ENCODE results near the gene PLAAT3.

DNA sequence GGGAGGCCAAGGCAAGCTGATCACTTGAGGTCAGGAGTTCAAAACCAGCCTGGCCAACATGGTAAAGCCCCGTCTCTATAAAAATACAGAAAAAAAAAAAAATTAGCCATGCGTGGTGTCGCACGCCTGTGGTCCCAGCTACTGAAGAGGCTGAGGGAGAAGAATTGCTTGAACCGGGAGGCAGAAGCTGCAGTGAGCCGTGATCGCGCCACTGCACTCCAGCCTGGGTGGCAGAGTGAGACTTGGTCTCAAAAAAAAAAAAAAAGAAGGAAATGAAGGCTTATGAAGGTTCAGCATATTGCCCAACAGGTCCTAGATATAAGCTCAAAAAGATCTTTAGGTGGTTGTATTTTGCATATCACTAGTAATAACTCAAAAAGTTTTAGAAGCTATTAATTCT, 46.7 kb upstream of the PLAAT3 start:
- TF ChIP-seq, protein P1, sequence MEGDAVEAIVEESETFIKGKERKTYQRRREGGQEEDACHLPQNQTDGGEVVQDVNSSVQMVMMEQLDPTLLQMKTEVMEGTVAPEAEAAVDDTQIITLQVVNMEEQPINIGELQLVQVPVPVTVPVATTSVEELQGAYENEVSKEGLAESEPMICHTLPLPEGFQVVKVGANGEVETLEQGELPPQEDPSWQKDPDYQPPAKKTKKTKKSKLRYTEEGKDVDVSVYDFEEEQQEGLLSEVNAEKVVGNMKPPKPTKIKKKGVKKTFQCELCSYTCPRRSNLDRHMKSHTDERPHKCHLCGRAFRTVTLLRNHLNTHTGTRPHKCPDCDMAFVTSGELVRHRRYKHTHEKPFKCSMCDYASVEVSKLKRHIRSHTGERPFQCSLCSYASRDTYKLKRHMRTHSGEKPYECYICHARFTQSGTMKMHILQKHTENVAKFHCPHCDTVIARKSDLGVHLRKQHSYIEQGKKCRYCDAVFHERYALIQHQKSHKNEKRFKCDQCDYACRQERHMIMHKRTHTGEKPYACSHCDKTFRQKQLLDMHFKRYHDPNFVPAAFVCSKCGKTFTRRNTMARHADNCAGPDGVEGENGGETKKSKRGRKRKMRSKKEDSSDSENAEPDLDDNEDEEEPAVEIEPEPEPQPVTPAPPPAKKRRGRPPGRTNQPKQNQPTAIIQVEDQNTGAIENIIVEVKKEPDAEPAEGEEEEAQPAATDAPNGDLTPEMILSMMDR (IDR thresholded peaks at IDR 0.05; ENCODE audit: low read length), result no peak
- no peak for TF ChIP-seq EZH2 (IDR thresholded peaks at IDR 0.05; ENCODE audit: borderline replicate concordance, low read length)
